Jurkat, Clone E6-1 (cell line): ENCODE measurements around the gene FLRT3. TPM values are rescaled to one million over a fixed set of nuclear protein-coding genes. Genes with fewer than 3 reads are reported as not detected.
A peak's percentile ranks its signal among the peaks of the same experiment; 100 is the strongest.

Experiments
- DNase-seq: peaks from one replicate; pipeline ENCODE4 v3.0.0-alpha.2; 2011; ENCODE audit warnings: low read depth, low spot score
- H3K4me3 ChIP-seq: 2 replicates; pipeline ENCODE4 v1.5.1; 2011; ENCODE audit warnings: mild to moderate bottlenecking, low read length, control low read depth, moderate library complexity
- polyA plus RNA-seq: library from polyadenylated mRNA; unstranded; fragments of >200 nt; gene quantifications from one replicate; pipeline ENCODE4 v1.2.1, GENCODE V29; 2012; ENCODE audit warnings: missing spikeins; ENCODE audit not compliant: insufficient read length, insufficient read depth

The FLRT3 gene
- polyA plus RNA-seq, result not detected

GRCh38 chr20:14337400-14338171 lies at the start of gene FLRT3:
Gene FLRT3, minus strand, starts transcription at chr20:14337612. Its CDS starts 10,106 bp downstream, at chr20:14327506.
- DNase-seq, result peak; percentile 77
- H3K4me3 ChIP-seq, result peak within 1 kb of the TSS; percentile 34

GRCh38 chr20:14386726-14387125 lies 49.3 kb upstream of the FLRT3 start:
- no peak for DNase-seq

GRCh38 chr20:14385176-14385740 lies 47.8 kb upstream of the FLRT3 start:
- no peak overlapping the region for H3K4me3 ChIP-seq
- DNase-seq, result no peak

More at GRCh38 chr20:14386726-14387125, 49.3 kb upstream of the FLRT3 start:
- no peak overlapping the region for H3K4me3 ChIP-seq

GRCh38 chr20:14384416-14385175 lies 47.2 kb upstream of the FLRT3 start:
- DNase-seq, result no peak

GRCh38 chr20:14383335-14383734 lies 45.9 kb upstream of the FLRT3 start:
- DNase-seq, result no peak
- no peak overlapping the region for H3K4me3 ChIP-seq

More at GRCh38 chr20:14384416-14385175, 47.2 kb upstream of the FLRT3 start:
- H3K4me3 ChIP-seq, result no peak overlapping the region

- H3K4me3 ChIP-seq, result no peak overlapping the region
- DNase-seq, result no peak
These were observed 40.9 kb upstream of the FLRT3 start for GRCh38 chr20:14378326-14378725.

GRCh38 chr20:14375416-14375985 lies 38.1 kb upstream of the FLRT3 start:
- no peak for DNase-seq

GRCh38 chr20:14374196-14374595 lies 36.8 kb upstream of the FLRT3 start:
- no peak overlapping the region for H3K4me3 ChIP-seq
- no peak for DNase-seq

More at GRCh38 chr20:14375416-14375985, 38.1 kb upstream of the FLRT3 start:
- H3K4me3 ChIP-seq, result no peak overlapping the region

- no peak for DNase-seq
These were observed 24.3 kb upstream of the FLRT3 start for GRCh38 chr20:14361509-14362345.

GRCh38 chr20:14360416-14360815 lies 23.0 kb upstream of the FLRT3 start:
- no peak overlapping the region for H3K4me3 ChIP-seq

More at GRCh38 chr20:14361509-14362345, 24.3 kb upstream of the FLRT3 start:
- H3K4me3 ChIP-seq, result no peak overlapping the region

GRCh38 chr20:14355791-14356190 lies 18.4 kb upstream of the FLRT3 start:
- H3K4me3 ChIP-seq, result no peak overlapping the region
- no peak for DNase-seq

More at GRCh38 chr20:14360416-14360815, 23.0 kb upstream of the FLRT3 start:
- DNase-seq, result no peak

GRCh38 chr20:14344746-14345145 lies 7.3 kb upstream of the FLRT3 start:
- no peak overlapping the region for H3K4me3 ChIP-seq
- no peak for DNase-seq

- no peak overlapping the region for H3K4me3 ChIP-seq
- no peak for DNase-seq
These were observed 6.2 kb upstream of the FLRT3 start for GRCh38 chr20:14343491-14344065.

- no peak overlapping the region for H3K4me3 ChIP-seq
- DNase-seq, result no peak
These were observed 5.5 kb upstream of the FLRT3 start for GRCh38 chr20:14342918-14343317.

- DNase-seq, result no peak
- no peak overlapping the region for H3K4me3 ChIP-seq
These were observed 4.4 kb upstream of the FLRT3 start for GRCh38 chr20:14341801-14342200.

GRCh38 chr20:14336686-14337085 lies 726 bp downstream of the FLRT3 start:
- no peak for DNase-seq
- no peak overlapping the region for H3K4me3 ChIP-seq

- H3K4me3 ChIP-seq, result no peak overlapping the region
- no peak for DNase-seq
These were observed 2.4 kb downstream of the FLRT3 start for GRCh38 chr20:14335052-14335451.

- no peak for DNase-seq
- H3K4me3 ChIP-seq, result no peak overlapping the region
These were observed 3.0 kb downstream of the FLRT3 start for GRCh38 chr20:14334306-14334930.
